Ishikawa (cell line): ENCODE results near the gene DNAJC27.

Experiments
- CEBPB ChIP-seq: IDR thresholded peaks from 2 replicates; pipeline ENCODE4 v1.6.1; 2012
- TAF1 ChIP-seq: IDR thresholded peaks from 2 replicates; pipeline ENCODE4 v1.6.1; 2012; ENCODE audit warnings: low read depth, mild to moderate bottlenecking

- TF ChIP-seq CEBPB = no peak
- TF ChIP-seq TAF1 = no peak
Measured at GRCh38 chr2:24929230-24929629, 42.5 kb downstream of the DNAJC27 start.
